GM23248 (cell line): ENCODE data around the gene LYST. TPM values are rescaled to one million over a fixed set of nuclear protein-coding genes. Genes with fewer than 3 reads are reported as not detected.
"Not testable (repeated sequence)": the region's sequence is repeated elsewhere in the genome, so short reads cannot be mapped to it uniquely, and the experiment has no call there.

ENCODE experiments used
- DNase-seq: peaks from one replicate; pipeline ENCODE4 v3.0.0-alpha.2; 2015
- H2AFZ ChIP-seq: fragments of 200-600 bp; sonication (generic); 2 replicates; pipeline ENCODE4 v1.6.1; 2016; ENCODE audit warnings: antibody characterized with exemption
- H3F3A ChIP-seq: fragments of 200-600 bp; sonication (generic); 2 replicates; pipeline ENCODE4 v1.6.1; 2016; ENCODE audit warnings: mild to moderate bottlenecking, antibody characterized with exemption, mixed run types; ENCODE audit not compliant: insufficient read depth
- H3K27ac ChIP-seq: fragments of 200-600 bp; sonication (generic); 2 replicates; pipeline ENCODE4 v1.5.1; 2016; ENCODE audit warnings: mild to moderate bottlenecking
- H3K27me3 ChIP-seq: fragments of 200-600 bp; sonication (generic); replicated peaks from 2 replicates; pipeline ENCODE4 v1.6.1; 2016; ENCODE audit warnings: mild to moderate bottlenecking; ENCODE audit not compliant: insufficient read depth
- H3K36me3 ChIP-seq: fragments of 200-600 bp; sonication (generic); 2 replicates; pipeline ENCODE4 v1.6.1; 2016; ENCODE audit warnings: low read depth, mild to moderate bottlenecking
- H3K4me1 ChIP-seq: fragments of 200-600 bp; sonication (generic); 2 replicates; pipeline ENCODE4 v1.6.1; 2016; ENCODE audit warnings: mild to moderate bottlenecking; ENCODE audit not compliant: insufficient read depth
- H3K4me2 ChIP-seq: fragments of 200-600 bp; sonication (generic); one replicate; pipeline ENCODE4 v1.6.1; 2016; ENCODE audit warnings: mild to moderate bottlenecking; ENCODE audit not compliant: unreplicated experiment
- H3K4me3 ChIP-seq: fragments of 200-600 bp; sonication (generic); 2 replicates; pipeline ENCODE4 v1.5.1; 2016; ENCODE audit warnings: mild to moderate bottlenecking
- H3K79me2 ChIP-seq: fragments of 200-600 bp; sonication (generic); 2 replicates; pipeline ENCODE4 v1.6.1; 2016; ENCODE audit warnings: mild to moderate bottlenecking; ENCODE audit not compliant: insufficient read depth
- H3K9ac ChIP-seq: fragments of 200-600 bp; sonication (generic); 2 replicates; pipeline ENCODE4 v1.6.1; 2016; ENCODE audit warnings: mild to moderate bottlenecking
- H3K9me2 ChIP-seq: fragments of 200-600 bp; sonication (generic); 2 replicates; pipeline ENCODE4 v1.6.1; 2016; ENCODE audit warnings: mixed run types, mild to moderate bottlenecking, moderate library complexity; ENCODE audit not compliant: insufficient read depth
- H3K9me3 ChIP-seq: fragments of 200-600 bp; sonication (generic); one replicate; pipeline ENCODE4 v1.6.1; 2017; ENCODE audit warnings: low read depth
- H4K20me1 ChIP-seq: fragments of 200-600 bp; sonication (generic); 2 replicates; pipeline ENCODE4 v1.6.0; 2016; ENCODE audit not compliant: insufficient read depth
- EZH2 ChIP-seq: fragments of 200-600 bp; sonication (generic); IDR thresholded peaks from 2 replicates; pipeline ENCODE4 v1.6.1; 2018; ENCODE audit warnings: antibody characterized with exemption, mild to moderate bottlenecking; ENCODE audit not compliant: insufficient read depth, poor library complexity, severe bottlenecking
- EZH2phosphoT487 ChIP-seq: fragments of 200-600 bp; sonication (generic); IDR thresholded peaks from 2 replicates; pipeline ENCODE4 v1.6.1; 2018; ENCODE audit warnings: antibody characterized with exemption, moderate library complexity, mild to moderate bottlenecking, low read depth; ENCODE audit not compliant: insufficient read depth
- WGBS, 2 experiments: methylation state at CpG; one replicate each; pipeline ENCODE4 v1.1.6; 2015 to 2017; ENCODE audit warnings: low lambda C conversion rate in 2 of 2, low coverage in 1 of 2; ENCODE audit errors: missing lambda C conversion rate in 2 of 2; 5-methylcytosine and 5-hydroxymethylcytosine counted together
- in situ Hi-C: fragments of 300-500 bp; cut with MboI; formaldehyde crosslinking; loops from 2 replicates; pipeline ENCODE4 v1.15.0; 2020
- polyA plus RNA-seq: library from polyadenylated mRNA; unstranded; fragments of >200 nt; fragmentation: Nextera tagmentation; extraction: Ambion mirVana; gene quantifications from 2 replicates; pipeline ENCODE4 v1.2.1, GENCODE V29; 2016
- total RNA-seq: library from RNA; depleted of rRNA; stranded (reverse); fragments of >200 nt; shearing (Covaris generic); gene quantifications from 2 replicates; pipeline ENCODE4 v1.2.3, GENCODE V29; 2014

Gene LYST
- total and polyA plus RNA-seq, 2 experiments from 2014 or later = 5.1 to 9.0 TPM

- in situ Hi-C loops = no loop called here
- Histone ChIP-seq H2AFZ (no peak overlapping the region), H3K9ac (no peak overlapping the region), H3K36me3 (no peaks in the 10 kb centered on the region), H4K20me1 (no peaks in the 10 kb centered on the region), H3F3A (peaks cover 42% of the 10 kb centered on the region), H3K9me3 (no peaks in the 10 kb centered on the region), H3K79me2 (no peaks in the 10 kb centered on the region), H3K27me3 (no peaks in the 10 kb centered on the region), H3K4me2 (no peak overlapping the region), H3K4me3 (no peak overlapping the region), H3K9me2 (no peaks in the 10 kb centered on the region), H3K27ac (no peak overlapping the region), H3K4me1 (peaks cover 40% of the 10 kb centered on the region)
- no peak for DNase-seq
- TF ChIP-seq EZH2 (no peak), EZH2phosphoT487 (no peak)
- 94 to 95% methylated on average over 5 of the region's 5 CpGs for WGBS, 2 experiments
Observed at GRCh38 chr1:235906436-235906835, 39.7 kb upstream of the LYST start.

GRCh38 chr1:235903809-235904208, 37.1 kb upstream of the LYST start:
- H3K79me2 ChIP-seq, H3K4me3 ChIP-seq, H3K9me3 ChIP-seq, H3K9me2 ChIP-seq, H3K36me3 ChIP-seq, in situ Hi-C loops, H3K27ac ChIP-seq, H3K4me2 ChIP-seq, DNase-seq, H2AFZ ChIP-seq, H3K9ac ChIP-seq, H4K20me1 ChIP-seq, H3K27me3 ChIP-seq: not testable (repeated sequence)
- Histone ChIP-seq H3K4me1 (peaks cover 30% of the 10 kb centered on the region), H3F3A (peaks cover 24% of the 10 kb centered on the region)
- 96% methylated on average over 2 of the region's 2 CpGs for WGBS, 2 experiments

- Histone ChIP-seq H2AFZ (0 out of 2 replicates have a peak overlapping the region, but pooled peaks have one; percentile 4), H3K27me3 (no peaks in the 10 kb centered on the region), H3K9me3 (no peaks in the 10 kb centered on the region), H3K4me2 (peak overlapping the region; percentile 9), H3K9me2 (no peaks in the 10 kb centered on the region), H3K4me1 (peaks cover 22% of the 10 kb centered on the region), H3K4me3 (no peak overlapping the region), H3K9ac (no peak overlapping the region), H3K79me2 (no peaks in the 10 kb centered on the region), H3K27ac (no peak overlapping the region), H3K36me3 (no peaks in the 10 kb centered on the region), H3F3A (peaks cover 17% of the 10 kb centered on the region), H4K20me1 (no peaks in the 10 kb centered on the region)
- WGBS, 2 experiments = 45 to 46% methylated on average over 7 of the region's 7 CpGs
- peak; percentile 74 for DNase-seq
- in situ Hi-C loops = no loop called here
- no peak for TF ChIP-seq EZH2
- TF ChIP-seq EZH2phosphoT487 = no peak
Observed at GRCh38 chr1:235902677-235903542, 36.2 kb upstream of the LYST start.

- Histone ChIP-seq H3K9me2 (no peaks in the 10 kb centered on the region), H3K4me2 (no peak overlapping the region), H3K4me1 (peaks cover 22% of the 10 kb centered on the region), H4K20me1 (no peaks in the 10 kb centered on the region), H2AFZ (no peak overlapping the region), H3K36me3 (no peaks in the 10 kb centered on the region), H3K9me3 (no peaks in the 10 kb centered on the region), H3K27me3 (no peaks in the 10 kb centered on the region), H3F3A (peaks cover 13% of the 10 kb centered on the region), H3K9ac (no peak overlapping the region), H3K27ac (no peak overlapping the region), H3K4me3 (no peak overlapping the region), H3K79me2 (no peaks in the 10 kb centered on the region)
- DNase-seq = peak; percentile 60
- 42 to 54% methylated on average over 2 of the region's 2 CpGs for WGBS, 2 experiments
- in situ Hi-C loops = no loop called here
- TF ChIP-seq EZH2 (no peak), EZH2phosphoT487 (no peak)
Observed at GRCh38 chr1:235901461-235901860, 34.8 kb upstream of the LYST start.
